Measurements from ENCODE around the gene ABHD6. TPM values are rescaled to one million over a fixed set of nuclear protein-coding genes. Genes with fewer than 3 reads are reported as not detected.
A peak's percentile ranks its signal among the peaks of the same experiment; 100 is the strongest.

The ABHD6 gene
- total RNA-seq, 1 donor from 2014 or later, result 3.0 TPM

DNA sequence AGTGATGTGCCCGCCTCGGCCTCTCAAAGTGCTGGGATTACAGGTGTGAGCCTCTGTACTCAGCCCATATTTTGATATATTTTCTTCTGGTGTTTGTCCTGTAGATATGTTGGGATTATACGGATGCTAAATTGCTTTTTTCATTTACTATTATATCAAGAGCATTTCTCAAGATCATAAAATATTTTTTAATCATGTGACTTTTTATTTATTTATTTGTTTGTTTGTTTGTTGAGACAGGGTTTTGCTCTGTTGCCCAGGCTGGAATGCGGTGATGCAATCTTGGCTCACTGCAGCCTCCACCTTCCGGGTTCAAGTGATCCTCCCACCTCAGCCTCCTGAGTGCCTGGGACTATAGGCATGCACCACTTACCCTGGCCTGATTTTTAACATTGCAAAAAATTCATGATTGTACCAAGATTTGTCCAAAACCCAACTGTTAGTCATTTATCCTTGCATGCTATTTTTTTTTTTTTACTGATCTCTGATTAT is 92.4 kb downstream of the ABHD6 start:
- peaks cover 18% of the 10 kb centered on the region for H3K4me1 Mint-ChIP-seq (ENCODE audit: unreplicated experiment)
- H3K36me3 Mint-ChIP-seq (ENCODE audit: low read depth, unreplicated experiment), result no peaks in the 10 kb centered on the region
- TF ChIP-seq CTCF (IDR thresholded peaks at IDR 0.05; ENCODE audit: unreplicated experiment), result no peak
- no peak overlapping the region for H3K4me3 Mint-ChIP-seq (ENCODE audit: unreplicated experiment)
- peaks cover 9% of the 10 kb centered on the region for H3K27me3 Mint-ChIP-seq (ENCODE audit: unreplicated experiment)
- H3K27ac Mint-ChIP-seq (ENCODE audit: unreplicated experiment), result no peak overlapping the region
- no peaks in the 10 kb centered on the region for H3K9me3 Mint-ChIP-seq (ENCODE audit: unreplicated experiment)
- no peak for DNase-seq (ENCODE audit: low spot score)

DNA sequence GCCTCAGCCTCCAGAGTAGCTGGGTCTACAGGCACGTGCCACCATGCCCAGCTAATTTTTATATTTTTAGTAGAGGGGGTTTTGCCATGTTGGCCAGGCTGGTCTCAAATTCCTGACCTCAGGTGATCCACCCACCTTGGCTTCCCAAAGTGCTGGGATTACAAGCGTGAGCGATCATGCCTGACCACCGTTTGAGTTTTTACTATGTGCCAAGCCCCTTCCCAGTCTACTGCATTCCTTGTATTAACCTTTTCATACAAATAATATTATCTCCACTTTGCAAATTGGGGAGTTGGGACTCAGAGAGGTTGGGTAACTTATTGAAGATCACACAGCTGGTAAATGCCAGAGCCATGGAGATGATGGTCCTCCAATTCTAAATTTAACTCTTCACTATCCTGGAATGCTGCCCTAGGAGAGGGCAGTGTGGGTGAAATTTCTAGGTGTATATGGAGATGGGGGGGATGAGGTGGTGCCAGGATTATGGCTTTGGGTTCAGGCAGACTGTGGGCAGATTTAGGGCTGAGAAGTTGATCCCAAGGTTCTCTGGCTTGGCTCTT is 94.1 kb downstream of the ABHD6 start:
- TF ChIP-seq CTCF (IDR thresholded peaks at IDR 0.05; ENCODE audit: unreplicated experiment), result no peak
- no peak for DNase-seq (ENCODE audit: low spot score)
- no peaks in the 10 kb centered on the region for H3K9me3 Mint-ChIP-seq (ENCODE audit: unreplicated experiment)
- peak overlapping the region; percentile 73 for H3K4me3 Mint-ChIP-seq (ENCODE audit: unreplicated experiment)
- no peaks in the 10 kb centered on the region for H3K36me3 Mint-ChIP-seq (ENCODE audit: low read depth, unreplicated experiment)
- H3K4me1 Mint-ChIP-seq (ENCODE audit: unreplicated experiment), result peaks cover 14% of the 10 kb centered on the region
- no peak overlapping the region for H3K27ac Mint-ChIP-seq (ENCODE audit: unreplicated experiment)
- H3K27me3 Mint-ChIP-seq (ENCODE audit: unreplicated experiment), result peaks cover 7% of the 10 kb centered on the region

GRCh38 chr3:58332575-58333188 is 95.1 kb downstream of the ABHD6 start, which contains the start of gene PXK:
Gene PXK, plus strand, starts transcription at chr3:58332892. Its CDS starts 97 bp downstream, at chr3:58332989.
- DNase-seq (ENCODE audit: low spot score), result peak; percentile 77
- Mint-ChIP-seq H3K36me3 (ENCODE audit: low read depth, unreplicated experiment) (no peaks in the 10 kb centered on the region), H3K27ac (ENCODE audit: unreplicated experiment) (peak within 1 kb of the TSS; percentile 24), H3K4me3 (ENCODE audit: unreplicated experiment) (peak within 1 kb of the TSS; percentile 99), H3K4me1 (ENCODE audit: unreplicated experiment) (peaks cover 14% of the 10 kb centered on the region), H3K9me3 (ENCODE audit: unreplicated experiment) (no peaks in the 10 kb centered on the region), H3K27me3 (ENCODE audit: unreplicated experiment) (peaks cover 5% of the 10 kb centered on the region)
- no peak for TF ChIP-seq CTCF (IDR thresholded peaks at IDR 0.05; ENCODE audit: unreplicated experiment)

DNA sequence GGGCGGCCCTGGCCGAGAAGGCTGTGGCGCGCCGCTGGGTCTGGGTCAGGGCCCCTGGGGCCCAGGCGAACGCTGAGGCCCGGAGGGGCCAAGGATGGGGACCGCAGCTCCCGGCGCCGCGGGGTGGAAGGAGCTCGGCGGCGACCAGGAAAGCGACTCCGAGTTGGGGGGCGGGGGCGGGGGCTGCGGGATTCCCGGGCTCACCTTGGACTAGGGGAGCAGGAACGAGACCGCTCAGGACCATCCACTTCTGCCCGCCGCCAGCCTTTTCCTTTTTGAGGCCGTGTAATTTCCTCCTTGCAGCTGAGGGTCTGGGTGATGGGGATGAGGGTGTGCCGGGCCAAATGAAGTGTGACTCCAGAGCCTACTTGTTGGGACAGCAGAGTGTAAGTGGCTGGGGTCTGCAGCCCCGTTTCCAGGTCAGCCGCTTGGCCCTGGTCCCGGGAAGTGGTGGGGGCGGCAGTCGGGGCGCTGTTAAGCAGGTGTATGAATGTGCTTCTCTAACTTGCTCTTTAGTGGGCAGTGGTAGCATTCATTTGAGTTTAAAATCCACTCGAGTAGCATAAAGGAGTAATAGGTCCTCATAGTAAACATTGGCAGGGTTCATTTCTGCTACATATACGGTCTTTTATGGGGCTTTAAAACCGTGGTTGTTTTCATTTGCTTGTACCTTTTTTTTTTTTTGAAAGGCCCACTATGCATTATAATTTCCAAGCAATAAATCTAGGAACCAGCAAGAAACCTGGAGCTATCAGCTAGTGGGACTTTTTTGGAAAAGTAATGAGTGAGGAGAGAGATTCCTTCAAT is 95.8 kb downstream of the ABHD6 start:
- H3K4me3 Mint-ChIP-seq (ENCODE audit: unreplicated experiment), result peak overlapping the region; percentile 99
- TF ChIP-seq CTCF (IDR thresholded peaks at IDR 0.05; ENCODE audit: unreplicated experiment), result no peak
- H3K27ac Mint-ChIP-seq (ENCODE audit: unreplicated experiment), result peak overlapping the region; percentile 24
- peaks cover 5% of the 10 kb centered on the region for H3K27me3 Mint-ChIP-seq (ENCODE audit: unreplicated experiment)
- H3K9me3 Mint-ChIP-seq (ENCODE audit: unreplicated experiment), result no peaks in the 10 kb centered on the region
- peak; percentile 22 for DNase-seq (ENCODE audit: low spot score)
- H3K4me1 Mint-ChIP-seq (ENCODE audit: unreplicated experiment), result peaks cover 14% of the 10 kb centered on the region
- H3K36me3 Mint-ChIP-seq (ENCODE audit: low read depth, unreplicated experiment), result no peaks in the 10 kb centered on the region
